Activated CD8-positive, alpha-beta memory T cell treated with anti-CD3 and anti-CD28 coated beads, Interleukin-2, amount 50 U/mL, for 4 hours (primary cell): Measurements from ENCODE around the gene NBEAL1.
A peak's percentile ranks its signal among the peaks of the same experiment; 100 is the strongest.
"Not testable (repeated sequence)": the region's sequence is repeated elsewhere in the genome, so short reads cannot be mapped to it uniquely, and the experiment has no call there.

Experiments used
- DNase-seq: peaks from one replicate; pipeline ENCODE4 v3.0.0-alpha.2; 2020

The NBEAL1 gene

GRCh38 chr2:203014456-203015199 lies at the start of gene NBEAL1:
TSS of gene NBEAL1 (plus strand) at chr2:203014875. CDS start at chr2:203016385, 1,510 bp downstream.
- DNase-seq, result peak; percentile 96

GRCh38 chr2:202965810-202966460 lies 48.7 kb upstream of the NBEAL1 start:
- no peak for DNase-seq

GRCh38 chr2:202969404-202969803 lies 45.3 kb upstream of the NBEAL1 start:
- not testable (repeated sequence) for DNase-seq

- no peak for DNase-seq
These were observed 37.9 kb upstream of the NBEAL1 start for GRCh38 chr2:202976809-202977208.

GRCh38 chr2:202982779-202983491 lies 31.7 kb upstream of the NBEAL1 start:
- no peak for DNase-seq

- no peak for DNase-seq
These were observed 24.9 kb upstream of the NBEAL1 start for GRCh38 chr2:202989749-202990148.

- no peak for DNase-seq
These were observed 24.2 kb upstream of the NBEAL1 start for GRCh38 chr2:202990501-202990900.

GRCh38 chr2:202997113-202997512 lies 17.6 kb upstream of the NBEAL1 start:
- not testable (repeated sequence) for DNase-seq

- no peak for DNase-seq
These were observed 12.4 kb upstream of the NBEAL1 start for GRCh38 chr2:203002054-203002821.

- no peak for DNase-seq
These were observed 11.0 kb upstream of the NBEAL1 start for GRCh38 chr2:203003716-203004115.

GRCh38 chr2:203016716-203017115 lies 2.0 kb downstream of the NBEAL1 start:
- DNase-seq, result no peak

- DNase-seq, result no peak
These were observed 3.5 kb downstream of the NBEAL1 start for GRCh38 chr2:203018181-203018580.

GRCh38 chr2:203019142-203019541 lies 4.5 kb downstream of the NBEAL1 start:
- DNase-seq, result no peak

GRCh38 chr2:203021991-203022390 lies 7.3 kb downstream of the NBEAL1 start:
- no peak for DNase-seq

- DNase-seq, result no peak
These were observed 8.1 kb downstream of the NBEAL1 start for GRCh38 chr2:203022751-203023150.

GRCh38 chr2:203025592-203025991 lies 10.9 kb downstream of the NBEAL1 start:
- DNase-seq, result no peak

- no peak for DNase-seq
These were observed 15.9 kb downstream of the NBEAL1 start for GRCh38 chr2:203030545-203030944.

- no peak for DNase-seq
These were observed 16.3 kb downstream of the NBEAL1 start for GRCh38 chr2:203030991-203031390.

GRCh38 chr2:203033395-203033794 lies 18.7 kb downstream of the NBEAL1 start:
- no peak for DNase-seq

GRCh38 chr2:203035879-203036470 lies 21.3 kb downstream of the NBEAL1 start:
- DNase-seq, result no peak

- DNase-seq, result no peak
These were observed 22.4 kb downstream of the NBEAL1 start for GRCh38 chr2:203037026-203037425.

- no peak for DNase-seq
These were observed 23.9 kb downstream of the NBEAL1 start for GRCh38 chr2:203038586-203038985.

- DNase-seq, result not testable (repeated sequence)
These were observed 24.5 kb downstream of the NBEAL1 start for GRCh38 chr2:203039211-203039610.
